Activated T-cell treated with anti-CD3 and anti-CD28 coated beads, Interleukin-2, amount 50 U/mL, for 24 hours (primary cell): ENCODE data around the gene ATP6V0D1.
A peak's percentile ranks its signal among the peaks of the same experiment; 100 is the strongest.

ENCODE experiments used
- DNase-seq: peaks from one replicate; pipeline ENCODE4 v3.0.0-alpha.2; 2020
- H3K27ac Mint-ChIP-seq: 2 replicates; pipeline ENCODE4 v1.8.0; 2020; ENCODE audit warnings: mild to moderate bottlenecking, mixed read lengths
- H3K27me3 Mint-ChIP-seq: 2 replicates; pipeline ENCODE4 v1.8.0; 2020; ENCODE audit warnings: mixed read lengths
- H3K36me3 Mint-ChIP-seq: 2 replicates; pipeline ENCODE4 v1.8.0; 2020; ENCODE audit warnings: low read depth, mixed read lengths
- H3K4me1 Mint-ChIP-seq: 2 replicates; pipeline ENCODE4 v1.8.0; 2020; ENCODE audit warnings: low read depth, mixed read lengths
- H3K4me3 Mint-ChIP-seq: 2 replicates; pipeline ENCODE4 v1.8.0; 2020; ENCODE audit warnings: mild to moderate bottlenecking, moderate library complexity, mixed read lengths
- H3K9me3 Mint-ChIP-seq: 2 replicates; pipeline ENCODE4 v1.8.0; 2020; ENCODE audit warnings: mixed read lengths

Gene ATP6V0D1

DNA sequence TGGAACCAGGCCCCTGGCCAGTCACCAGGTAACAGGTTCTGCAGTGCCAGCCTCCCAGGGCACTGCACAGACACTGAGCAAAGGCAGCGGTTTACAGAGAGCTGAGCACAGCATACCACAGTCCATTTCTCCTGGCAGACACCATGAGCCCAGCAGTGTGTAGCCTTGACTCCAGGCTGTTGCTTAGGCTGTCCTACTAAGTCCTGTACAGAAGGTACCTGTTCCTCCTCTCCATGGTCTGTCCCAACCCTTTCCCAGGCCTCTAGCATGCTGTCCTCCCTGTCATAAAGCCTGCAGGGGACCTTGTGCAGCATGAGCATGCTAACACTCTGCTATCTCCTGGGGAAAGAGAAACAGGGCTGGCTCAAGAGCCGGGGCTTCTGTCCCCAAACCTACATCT is 20.0 kb downstream of the ATP6V0D1 start:
- no peak for DNase-seq
- H3K27me3 Mint-ChIP-seq, result no peaks in the 10 kb centered on the region
- peaks cover 16% of the 10 kb centered on the region for H3K4me1 Mint-ChIP-seq
- H3K9me3 Mint-ChIP-seq, result no peaks in the 10 kb centered on the region
- peaks cover 12% of the 10 kb centered on the region for H3K36me3 Mint-ChIP-seq
- H3K27ac Mint-ChIP-seq, result no peak overlapping the region
- no peak overlapping the region for H3K4me3 Mint-ChIP-seq

DNA sequence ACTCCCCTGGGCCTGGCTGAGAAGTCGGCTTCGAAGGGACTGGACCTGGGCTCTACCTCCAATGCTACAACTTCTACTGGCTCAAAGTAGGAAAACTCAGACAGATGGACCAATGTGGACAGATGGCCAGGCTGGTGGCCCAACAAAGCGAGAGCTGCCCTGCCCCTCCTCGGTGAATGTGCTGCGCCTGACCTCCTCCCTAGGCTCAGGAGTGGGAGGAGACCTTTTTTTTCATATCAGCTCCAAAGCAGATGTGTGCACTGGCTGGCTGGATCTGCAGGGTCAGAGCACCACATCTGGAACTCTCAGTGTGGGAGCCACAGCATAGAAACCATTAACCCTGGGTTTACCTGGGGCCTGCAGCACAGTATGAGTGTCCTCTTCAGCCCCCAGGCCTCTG is 20.8 kb downstream of the ATP6V0D1 start:
- Mint-ChIP-seq H3K4me3 (no peak overlapping the region), H3K27me3 (no peaks in the 10 kb centered on the region), H3K36me3 (peaks cover 12% of the 10 kb centered on the region), H3K4me1 (peaks cover 9% of the 10 kb centered on the region), H3K27ac (no peak overlapping the region), H3K9me3 (no peaks in the 10 kb centered on the region)
- DNase-seq, result no peak

GRCh38 chr16:67459861-67460150 is 21.2 kb downstream of the ATP6V0D1 start:
- Mint-ChIP-seq H3K27me3 (no peaks in the 10 kb centered on the region), H3K4me3 (no peak overlapping the region), H3K27ac (no peak overlapping the region), H3K9me3 (no peaks in the 10 kb centered on the region), H3K36me3 (peaks cover 12% of the 10 kb centered on the region), H3K4me1 (peaks cover 9% of the 10 kb centered on the region)
- no peak for DNase-seq

DNA sequence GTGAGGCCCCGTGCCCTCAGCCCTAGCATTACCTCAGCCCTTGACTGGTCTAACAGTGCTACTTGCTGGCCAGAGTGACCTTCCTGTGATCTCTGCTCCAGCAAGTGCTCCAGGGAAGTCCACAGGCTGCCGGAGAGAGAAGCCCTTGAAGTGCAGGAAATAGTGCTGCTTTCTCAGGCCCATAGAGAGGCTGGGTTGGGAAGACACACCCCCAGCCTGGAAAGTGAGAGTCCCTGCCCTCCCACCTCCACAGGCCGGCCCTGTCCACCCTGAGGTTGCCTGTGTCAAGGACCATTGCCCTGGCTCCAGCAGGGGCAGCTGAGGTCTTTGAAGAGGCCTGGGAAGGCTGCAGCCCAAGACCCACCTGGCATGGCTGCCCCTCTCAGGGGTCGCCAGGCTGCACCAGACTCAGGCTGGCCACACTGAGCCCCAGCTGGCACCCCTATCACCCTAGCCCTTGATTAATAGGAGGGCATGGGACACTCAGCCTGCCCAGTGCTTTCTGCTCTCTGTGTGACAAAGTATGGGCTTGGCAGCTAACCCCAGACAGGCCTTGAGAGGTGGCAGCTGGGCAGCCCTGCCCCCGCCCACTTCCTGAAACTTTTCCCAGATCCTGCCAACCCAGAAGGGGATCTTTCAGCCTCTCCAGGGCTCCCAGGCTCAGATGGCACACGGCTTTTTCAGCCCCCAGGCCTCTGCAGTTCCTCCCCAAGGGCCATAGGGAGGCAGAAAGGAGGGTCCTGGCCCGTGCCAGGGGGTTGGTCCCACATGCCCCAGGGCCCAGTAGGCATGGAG is 21.7 kb downstream of the ATP6V0D1 start:
- DNase-seq, result no peak
- Mint-ChIP-seq H3K9me3 (no peaks in the 10 kb centered on the region), H3K4me3 (no peak overlapping the region), H3K36me3 (peaks cover 13% of the 10 kb centered on the region), H3K27ac (no peak overlapping the region), H3K4me1 (peaks cover 9% of the 10 kb centered on the region), H3K27me3 (no peaks in the 10 kb centered on the region)

DNA sequence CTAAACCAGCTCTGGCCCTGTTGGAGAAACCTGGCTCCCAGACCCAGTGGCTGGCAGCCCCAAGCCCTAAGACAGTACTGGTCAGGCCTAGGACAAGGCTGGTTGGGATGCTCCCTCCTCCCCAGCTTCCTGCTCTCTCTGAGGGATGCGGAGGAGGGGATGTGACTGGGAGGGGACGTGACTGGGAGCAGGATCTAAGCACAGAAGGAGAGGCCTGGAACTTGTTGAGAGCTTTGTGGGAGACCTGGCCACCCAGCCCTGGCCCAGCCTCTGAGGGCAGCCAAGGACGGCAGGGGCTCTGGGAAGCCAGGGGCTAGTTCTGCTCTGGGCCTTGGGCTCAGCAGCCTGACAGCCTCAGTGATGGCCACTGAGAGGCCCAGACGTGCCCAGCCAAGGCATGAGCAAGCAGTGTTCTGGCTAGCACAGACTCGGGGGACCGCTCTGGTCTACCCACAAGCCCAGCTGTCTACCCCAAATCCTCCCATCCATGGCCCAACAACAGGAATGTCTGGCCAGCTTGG is 22.8 kb downstream of the ATP6V0D1 start:
- DNase-seq, result no peak
- Mint-ChIP-seq H3K36me3 (peaks cover 16% of the 10 kb centered on the region), H3K9me3 (no peaks in the 10 kb centered on the region), H3K27ac (no peak overlapping the region), H3K27me3 (no peaks in the 10 kb centered on the region), H3K4me1 (peaks cover 9% of the 10 kb centered on the region), H3K4me3 (no peak overlapping the region)

DNA sequence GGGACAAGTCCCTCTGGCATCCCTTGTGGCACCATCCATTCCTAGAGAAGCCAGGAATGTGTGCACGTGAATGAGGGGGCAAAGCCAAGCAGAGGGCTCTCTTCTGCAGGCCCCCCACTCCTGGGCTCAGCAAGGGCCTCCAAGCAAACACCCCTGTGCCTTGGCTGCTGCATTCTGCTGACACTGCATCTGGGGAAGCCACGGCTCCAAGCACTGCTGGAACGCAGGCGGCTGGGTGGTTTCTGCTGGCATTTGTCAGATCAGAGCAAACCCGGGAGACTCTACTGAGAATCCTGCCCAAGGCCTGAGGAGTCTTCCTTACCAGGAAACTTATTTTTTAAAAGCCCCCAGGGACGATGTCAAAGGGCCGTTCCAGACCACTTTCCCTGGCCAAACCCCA is 23.3 kb downstream of the ATP6V0D1 start:
- DNase-seq, result no peak
- H3K4me1 Mint-ChIP-seq, result peaks cover 9% of the 10 kb centered on the region
- no peak overlapping the region for H3K27ac Mint-ChIP-seq
- no peaks in the 10 kb centered on the region for H3K9me3 Mint-ChIP-seq
- no peaks in the 10 kb centered on the region for H3K27me3 Mint-ChIP-seq
- peaks cover 21% of the 10 kb centered on the region for H3K36me3 Mint-ChIP-seq
- H3K4me3 Mint-ChIP-seq, result no peak overlapping the region

DNA sequence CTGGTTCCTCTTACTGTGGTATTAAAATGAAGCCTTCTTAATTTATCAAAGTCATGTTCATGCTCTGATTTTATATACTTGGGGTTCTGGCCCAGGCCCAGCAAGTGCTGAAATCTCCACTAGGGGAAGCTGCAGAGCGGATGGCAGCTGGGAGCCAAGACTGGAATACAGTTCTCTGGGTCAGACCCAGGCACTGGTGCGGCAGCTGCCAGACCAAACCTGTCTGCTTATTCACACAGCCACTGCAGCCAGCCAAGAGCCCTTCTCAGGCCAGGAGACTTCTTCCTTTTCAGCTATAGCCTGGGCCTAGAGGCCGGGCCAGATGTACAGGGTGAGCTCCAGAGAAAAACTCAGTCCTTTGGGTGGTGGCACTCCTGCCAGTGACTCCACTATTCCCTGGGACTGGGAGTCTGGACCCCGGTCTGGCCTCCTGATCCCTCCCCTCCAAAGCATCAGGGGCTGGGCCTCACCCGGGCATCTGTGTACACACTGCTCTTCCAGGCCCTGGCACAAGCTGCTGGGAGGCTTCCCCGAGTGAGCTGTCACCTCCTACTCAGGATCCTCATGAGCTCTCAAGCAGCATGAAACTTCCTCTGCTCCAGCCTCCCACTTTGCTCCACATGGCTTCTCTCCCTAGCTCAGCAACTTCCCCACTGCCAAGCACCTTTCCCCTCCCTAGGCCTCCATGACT is 24.4 kb downstream of the ATP6V0D1 start:
- no peak overlapping the region for H3K4me3 Mint-ChIP-seq
- peaks cover 23% of the 10 kb centered on the region for H3K36me3 Mint-ChIP-seq
- H3K27me3 Mint-ChIP-seq, result no peaks in the 10 kb centered on the region
- no peak for DNase-seq
- peaks cover 9% of the 10 kb centered on the region for H3K4me1 Mint-ChIP-seq
- H3K9me3 Mint-ChIP-seq, result no peaks in the 10 kb centered on the region
- H3K27ac Mint-ChIP-seq, result peak overlapping the region; percentile 67

GRCh38 chr16:67454852-67455251 is 26.1 kb downstream of the ATP6V0D1 start:
- Mint-ChIP-seq H3K4me3 (no peak overlapping the region), H3K27me3 (no peaks in the 10 kb centered on the region), H3K9me3 (no peaks in the 10 kb centered on the region), H3K36me3 (peaks cover 33% of the 10 kb centered on the region), H3K4me1 (peaks cover 7% of the 10 kb centered on the region), H3K27ac (no peak overlapping the region)
- DNase-seq, result no peak

- Mint-ChIP-seq H3K36me3 (peaks cover 41% of the 10 kb centered on the region), H3K4me3 (no peak overlapping the region), H3K4me1 (peaks cover 7% of the 10 kb centered on the region), H3K9me3 (no peaks in the 10 kb centered on the region), H3K27me3 (no peaks in the 10 kb centered on the region), H3K27ac (peak overlapping the region; percentile 53)
- DNase-seq, result no peak
Measured at GRCh38 chr16:67454104-67454503, 26.9 kb downstream of the ATP6V0D1 start.

DNA sequence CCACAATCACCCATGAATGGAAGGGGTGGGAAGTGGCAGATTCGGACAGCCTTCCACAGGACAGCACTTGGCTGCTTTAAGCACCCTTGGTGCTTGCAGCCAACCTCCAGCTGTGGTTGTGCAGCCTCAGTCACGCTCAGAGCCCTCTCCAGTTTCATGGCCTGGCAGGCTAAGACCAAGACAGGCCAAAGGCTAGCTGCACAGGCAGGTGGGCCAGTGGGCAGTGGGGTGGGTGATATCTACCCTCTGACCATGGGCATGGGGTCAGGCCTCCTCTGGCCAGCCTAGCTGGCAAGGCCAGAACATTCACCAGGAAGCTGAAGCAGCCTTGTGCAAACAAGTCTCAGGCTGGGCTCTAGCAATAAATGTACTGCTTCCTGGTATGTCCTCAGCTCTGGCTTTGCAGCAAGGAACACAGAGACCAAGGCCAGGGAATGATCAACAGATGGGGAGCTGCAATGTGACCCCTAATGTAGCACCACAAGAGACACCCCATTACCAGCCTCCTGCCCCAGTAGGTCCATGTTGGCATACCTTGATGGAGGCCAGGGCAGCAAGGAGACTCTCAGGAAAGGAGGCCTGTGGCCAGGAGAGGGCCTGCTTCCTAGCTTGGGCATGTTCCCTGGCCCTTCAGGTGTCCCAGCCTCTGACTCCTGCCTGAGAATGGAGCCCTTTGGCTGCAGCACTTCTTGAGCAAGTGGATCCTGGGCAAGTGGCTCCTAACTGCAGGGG is 29.1 kb downstream of the ATP6V0D1 start:
- H3K36me3 Mint-ChIP-seq, result peaks cover 43% of the 10 kb centered on the region
- no peaks in the 10 kb centered on the region for H3K27me3 Mint-ChIP-seq
- H3K27ac Mint-ChIP-seq, result no peak overlapping the region
- no peak for DNase-seq
- H3K9me3 Mint-ChIP-seq, result no peaks in the 10 kb centered on the region
- peaks cover 5% of the 10 kb centered on the region for H3K4me1 Mint-ChIP-seq
- H3K4me3 Mint-ChIP-seq, result no peak overlapping the region

- no peak overlapping the region for H3K4me3 Mint-ChIP-seq
- no peak overlapping the region for H3K27ac Mint-ChIP-seq
- H3K9me3 Mint-ChIP-seq, result no peaks in the 10 kb centered on the region
- DNase-seq, result no peak
- H3K4me1 Mint-ChIP-seq, result peaks cover under 1% of the 10 kb centered on the region
- peaks cover 46% of the 10 kb centered on the region for H3K36me3 Mint-ChIP-seq
- H3K27me3 Mint-ChIP-seq, result no peaks in the 10 kb centered on the region
Measured at GRCh38 chr16:67451061-67451703, 29.8 kb downstream of the ATP6V0D1 start.

DNA sequence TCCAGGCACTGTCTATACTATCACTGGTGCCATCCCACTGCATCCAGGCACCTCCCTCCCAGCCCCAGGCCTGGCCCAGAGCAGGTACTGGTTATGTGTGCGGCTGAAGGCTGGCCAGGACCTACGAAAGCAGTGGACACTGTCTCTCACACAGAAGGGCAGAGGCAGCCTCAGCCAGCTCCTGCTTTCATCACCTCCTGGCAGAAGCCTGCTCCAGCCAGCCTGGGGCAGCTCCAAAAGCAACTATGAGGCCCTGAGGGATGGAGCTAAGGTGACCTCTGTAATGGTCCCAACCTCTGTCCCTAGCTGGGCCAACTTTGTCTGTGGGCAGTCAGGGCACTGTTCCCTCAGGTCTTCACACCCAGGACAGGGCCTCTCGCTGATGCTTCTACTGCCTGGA is 31.2 kb downstream of the ATP6V0D1 start:
- DNase-seq, result no peak
- no peaks in the 10 kb centered on the region for H3K9me3 Mint-ChIP-seq
- H3K36me3 Mint-ChIP-seq, result peaks cover 51% of the 10 kb centered on the region
- H3K27me3 Mint-ChIP-seq, result no peaks in the 10 kb centered on the region
- H3K4me3 Mint-ChIP-seq, result no peak overlapping the region
- H3K27ac Mint-ChIP-seq, result no peak overlapping the region
- H3K4me1 Mint-ChIP-seq, result no peaks in the 10 kb centered on the region

DNA sequence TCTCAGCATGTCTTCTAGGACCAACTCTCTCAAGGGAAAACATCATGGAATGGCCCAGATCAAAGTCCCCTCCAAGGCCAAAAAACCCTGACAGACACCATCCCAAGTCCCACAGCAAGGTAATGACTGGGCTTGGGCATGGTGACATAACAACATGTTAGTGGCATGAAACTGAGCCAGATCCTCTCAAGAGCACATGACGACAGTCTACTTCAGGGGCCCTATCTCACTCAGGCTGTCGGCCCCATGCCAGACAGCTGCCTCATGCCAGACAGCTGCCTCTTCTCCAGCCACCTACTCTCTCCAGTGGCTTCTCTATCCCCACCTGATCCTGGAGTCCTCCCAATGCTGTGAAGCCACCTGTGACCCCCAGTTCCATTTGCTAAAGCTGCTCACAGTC is 31.6 kb downstream of the ATP6V0D1 start:
- Mint-ChIP-seq H3K4me3 (no peak overlapping the region), H3K27me3 (no peaks in the 10 kb centered on the region), H3K27ac (no peak overlapping the region), H3K4me1 (no peaks in the 10 kb centered on the region), H3K9me3 (no peaks in the 10 kb centered on the region), H3K36me3 (peaks cover 51% of the 10 kb centered on the region)
- no peak for DNase-seq

DNA sequence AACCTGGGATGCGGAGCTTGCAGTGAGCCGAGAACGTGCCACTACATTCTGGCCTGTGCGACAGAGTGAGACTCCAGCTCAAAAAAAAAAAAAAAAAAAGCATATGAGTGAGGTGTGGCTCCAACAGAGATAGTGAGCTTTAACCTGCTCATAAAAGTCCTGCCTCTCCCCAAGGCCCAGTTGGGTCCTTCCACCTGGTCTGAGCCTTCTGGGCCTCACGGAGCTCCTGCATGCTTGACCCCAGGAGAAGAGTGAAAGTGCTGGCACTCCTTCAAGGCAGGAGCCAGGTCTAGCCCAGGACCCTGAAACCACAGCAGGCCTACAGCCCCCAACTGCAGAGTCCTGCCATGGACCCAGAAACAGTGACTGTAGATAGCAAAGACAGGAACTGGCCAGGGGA is 32.4 kb downstream of the ATP6V0D1 start:
- no peaks in the 10 kb centered on the region for H3K9me3 Mint-ChIP-seq
- H3K4me1 Mint-ChIP-seq, result no peaks in the 10 kb centered on the region
- no peak overlapping the region for H3K4me3 Mint-ChIP-seq
- DNase-seq, result no peak
- no peak overlapping the region for H3K27ac Mint-ChIP-seq
- H3K36me3 Mint-ChIP-seq, result peaks cover 56% of the 10 kb centered on the region
- no peaks in the 10 kb centered on the region for H3K27me3 Mint-ChIP-seq
